HL-60 (cell line): ENCODE results near the gene CFAP92.

Source experiments
- DNase-seq, 2 experiments: peaks; one replicate each; pipeline ENCODE4 v3.0.0-alpha.2; 2010 to 2020; ENCODE audit warnings: low read depth in 1 of 2, low spot score in 1 of 2
- H3K27ac ChIP-seq: fragments of 250-450 bp; sonication (Bioruptor Pico); replicated peaks from 2 replicates; pipeline ENCODE4 v1.5.1; 2020; ENCODE audit warnings: mild to moderate bottlenecking, moderate library complexity
- H3K27me3 ChIP-seq: fragments of 250-450 bp; sonication (Bioruptor Pico); 2 replicates; pipeline ENCODE4 v1.5.1; 2021; ENCODE audit warnings: mild to moderate bottlenecking, moderate library complexity; ENCODE audit not compliant: insufficient read depth, poor library complexity, severe bottlenecking
- H3K4me3 ChIP-seq: replicated peaks from 2 replicates; pipeline ENCODE4 v1.5.1; 2011; ENCODE audit warnings: mild to moderate bottlenecking, control low read depth, low read length; ENCODE audit not compliant: insufficient read depth
- CTCF ChIP-seq: IDR thresholded peaks from one replicate; pipeline ENCODE4 v1.5.1; 2011; ENCODE audit warnings: low read length, control low read depth, inconsistent platforms; ENCODE audit not compliant: insufficient read depth
- GABPA ChIP-seq: IDR thresholded peaks from 2 replicates; pipeline ENCODE4 v1.6.1; 2012; ENCODE audit warnings: low read depth
- POLR2AphosphoS5 ChIP-seq: IDR thresholded peaks from 2 replicates; pipeline ENCODE4 v1.6.1; 2012; ENCODE audit warnings: low read depth
- REST ChIP-seq: IDR thresholded peaks from 2 replicates; pipeline ENCODE4 v1.6.1; 2012; ENCODE audit warnings: low read depth; ENCODE audit not compliant: insufficient replicate concordance
- SPI1 ChIP-seq: IDR thresholded peaks from 2 replicates; pipeline ENCODE4 v1.6.1; 2012; ENCODE audit warnings: low read depth, mild to moderate bottlenecking, borderline replicate concordance

CFAP92 gene

GRCh38 chr3:129033151-129033550 lies 39.3 kb upstream of the CFAP92 start:
- no peak overlapping the region for H3K4me3 ChIP-seq
- no peaks in the 10 kb centered on the region for H3K27me3 ChIP-seq
- H3K27ac ChIP-seq, result no peak overlapping the region
- no peak for DNase-seq
- TF ChIP-seq REST, result no peak
- TF ChIP-seq CTCF, result no peak
- no peak for TF ChIP-seq POLR2AphosphoS5
- no peak for TF ChIP-seq GABPA
- no peak for TF ChIP-seq SPI1

- Histone ChIP-seq H3K27me3 (no peaks in the 10 kb centered on the region), H3K4me3 (no peak overlapping the region), H3K27ac (no peak overlapping the region)
- TF ChIP-seq POLR2AphosphoS5, result no peak
- no peak for TF ChIP-seq GABPA
- TF ChIP-seq SPI1, result no peak
- TF ChIP-seq REST, result no peak
- no peak for TF ChIP-seq CTCF
- no peak for DNase-seq
Observed at GRCh38 chr3:129032716-129033115, 38.8 kb upstream of the CFAP92 start.

GRCh38 chr3:129031476-129032215 lies 37.8 kb upstream of the CFAP92 start:
- H3K4me3 ChIP-seq, result no peak overlapping the region
- TF ChIP-seq POLR2AphosphoS5 (no peak), CTCF (no peak), REST (no peak), GABPA (no peak), SPI1 (no peak)
- no peak overlapping the region for H3K27ac ChIP-seq
- no peak for DNase-seq
- no peaks in the 10 kb centered on the region for H3K27me3 ChIP-seq
